ENCODE measurements around the gene SLC6A5. TPM values are rescaled to one million over a fixed set of nuclear protein-coding genes. Genes with fewer than 3 reads are reported as not detected.

SLC6A5 gene
- total and polyA plus RNA-seq, 2 donors (not counting 3 experiments of a cell fraction or from before 2014, with no cell fraction given), result not detected

DNA sequence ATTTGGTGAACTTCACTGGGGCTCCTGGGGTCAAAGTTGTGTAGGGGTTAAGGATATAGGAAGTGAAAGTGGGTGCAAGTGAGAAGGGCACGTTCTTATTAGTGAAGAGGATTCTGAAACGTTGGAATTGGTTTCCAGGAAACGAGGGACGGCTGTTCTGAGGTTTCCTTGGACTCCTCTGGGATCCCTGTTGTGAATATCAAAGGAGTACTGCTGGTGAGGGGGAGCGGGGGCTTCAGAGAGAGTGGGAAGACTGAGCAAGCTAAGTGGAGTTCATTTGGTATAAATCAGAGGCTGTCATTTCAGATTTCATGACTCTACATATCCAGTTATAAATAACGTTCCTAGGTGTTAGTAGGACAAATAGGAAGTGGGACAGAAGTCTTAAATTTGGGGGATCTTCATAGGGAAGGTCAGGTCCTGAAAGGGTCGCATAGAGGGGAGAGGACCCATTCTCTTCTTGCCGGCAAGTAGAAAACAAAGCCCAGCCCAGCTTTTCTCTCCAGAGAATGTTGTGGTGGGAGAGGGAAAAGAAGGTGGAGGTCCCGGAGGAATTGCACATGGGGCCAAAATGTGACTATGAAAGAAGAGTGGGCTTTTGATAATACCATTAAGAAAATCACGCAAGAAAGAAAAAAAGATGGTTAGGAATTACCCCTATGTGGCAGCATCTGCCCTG, 68.9 kb downstream of the SLC6A5 start:
- dilution Hi-C loops (cut with MboI; ENCODE audit: extremely low pct_ligation_motif_present, low sequenced_read_pairs) (no loop called here), intact Hi-C loops (cut with micrococcal nuclease) (no loop called here)
- no peaks in the 10 kb centered on the region for H3K4me1 ChIP-seq (ENCODE audit: control insufficient read depth, extremely low read depth, insufficient read depth, low read length)
- no peak overlapping the region for H3K4me2 ChIP-seq (ENCODE audit: insufficient read depth, low read length)
- peaks cover 35 to 48% of the 10 kb centered on the region in 2 experiments for H3K27me3 ChIP-seq (ENCODE audit: control insufficient read depth in 2 of 2, insufficient read depth in 2 of 2, low read length in 2 of 2)
- no peak overlapping the region for H3K4me3 ChIP-seq (replicated peaks in 1 of 3; ENCODE audit: insufficient read depth in 1 of 3, low read depth in 1 of 3, low read length in 3 of 3)
- no peak overlapping the region for H3K9ac ChIP-seq (replicated peaks; ENCODE audit: extremely low read depth, insufficient read depth, low read length)
- no peaks in the 10 kb centered on the region for H3K79me2 ChIP-seq (ENCODE audit: control insufficient read depth, insufficient read depth, low read length)
- no peaks in the 10 kb centered on the region for H3K9me3 ChIP-seq (replicated peaks; ENCODE audit: control insufficient read depth, insufficient read depth, low read length)
- BruUV-seq (replicated peaks), result no TSS peak
- H4K20me1 ChIP-seq (replicated peaks; ENCODE audit: control insufficient read depth, extremely low read depth, insufficient read depth, low read length), result no peaks in the 10 kb centered on the region
- ChIA-PET CTCF (interaction anchor here (1.0 kb wide), 1 partner anchor 58 kb away, joined by 3 read pairs; no protein-coding TSS in a partner anchor), POLR2A (no interaction called here)
- H3K36me3 ChIP-seq (ENCODE audit: control insufficient read depth in 2 of 2, extremely low read depth in 1 of 2, insufficient read depth in 2 of 2, low read length in 2 of 2), result no peaks in the 10 kb centered on the region
- FAIRE-seq (no peak), DNase-seq (ENCODE audit: low read depth, low spot score) (no peak)
- H3K9me1 ChIP-seq (replicated peaks; ENCODE audit: control insufficient read depth, extremely low read depth, insufficient read depth, low read length), result no peaks in the 10 kb centered on the region
- TF ChIP-seq MYC (IDR thresholded peaks at IDR 0.05; ENCODE audit: low read depth, low read length) (no peak), JUN (IDR thresholded peaks at IDR 0.05; ENCODE audit: borderline replicate concordance, insufficient read depth, insufficient read length, low read depth) (no peak), FOS (IDR thresholded peaks at IDR 0.05; ENCODE audit: borderline replicate concordance, insufficient read depth, low read length) (no peak), CTCF (IDR thresholded peaks at IDR 0.05; ENCODE audit: extremely low read depth in 1 of 2, insufficient read depth in 1 of 2, low read depth in 1 of 2, low read length in 2 of 2) (no peak)
- H2AFZ ChIP-seq (ENCODE audit: low read depth, low read length), result no peak overlapping the region
- no peak overlapping the region for H3K27ac ChIP-seq (ENCODE audit: insufficient read depth, low read depth, low read length)

All from endothelial cell of umbilical vein (primary cell).